ENCODE data around the gene PLXNC1. TPM values are rescaled to one million over a fixed set of nuclear protein-coding genes. Genes with fewer than 3 reads are reported as not detected.

The PLXNC1 gene
- total RNA-seq, 4 donors from 2014 or later = 4.8 to 6.8 (median 6.2) TPM

- ATAC-seq = no peak
- WGBS, 2 donors (ENCODE audit: low coverage in 1 of 2) = 90 to 95% methylated on average over 4 to 6 of the region's 7 CpGs
Observed at GRCh38 chr12:94280063-94280462, 131.7 kb downstream of the PLXNC1 start.

GRCh38 chr12:94282675-94283074 lies 134.3 kb downstream of the PLXNC1 start:
- Histone ChIP-seq H3K36me3 (peaks cover 0 to 15% of the 10 kb centered on the region in 2 donors), H3K27me3 (no peaks in the 10 kb centered on the region), H3K27ac (no peak overlapping the region), H3K9me3 (no peaks in the 10 kb centered on the region), H3K4me1 (peaks cover 0 to 8% (median 0%) of the 10 kb centered on the region in 3 donors), H3K4me3 (no peak overlapping the region)
- no peak for ATAC-seq
- whole genome bisulfite sequencing, 2 donors (ENCODE audit: low coverage in 1 of 2) = 88% methylated on average over 4 of the region's 7 CpGs; no CpG with 5 or more reads in 1 of the 2 donors
- TF ChIP-seq EP300 (IDR thresholded peaks at IDR 0.05) = no peak
- no peak for TF ChIP-seq POLR2AphosphoS5 (IDR thresholded peaks at IDR 0.05)
- TF ChIP-seq POLR2A (IDR thresholded peaks at IDR 0.05) = no peak

More at GRCh38 chr12:94280063-94280462, 131.7 kb downstream of the PLXNC1 start:
- H3K9me3 ChIP-seq = no peaks in the 10 kb centered on the region
- peaks cover 0 to 15% of the 10 kb centered on the region in 2 donors for H3K36me3 ChIP-seq
- H3K27me3 ChIP-seq = no peaks in the 10 kb centered on the region
- no peaks in the 10 kb centered on the region for H3K4me1 ChIP-seq
- H3K27ac ChIP-seq = no peak overlapping the region
- no peak for TF ChIP-seq CTCF (IDR thresholded peaks at IDR 0.05)
- TF ChIP-seq EP300 (IDR thresholded peaks at IDR 0.05) = no peak
- TF ChIP-seq POLR2AphosphoS5 (IDR thresholded peaks at IDR 0.05) = no peak
- no peak for TF ChIP-seq POLR2A (IDR thresholded peaks at IDR 0.05)
- H3K4me3 ChIP-seq = no peak overlapping the region

GRCh38 chr12:94284046-94284445 lies 135.7 kb downstream of the PLXNC1 start:
- Histone ChIP-seq H3K27ac (no peak overlapping the region), H3K36me3 (peaks cover 0 to 15% of the 10 kb centered on the region in 2 donors), H3K4me1 (peaks cover 0 to 13% (median 0%) of the 10 kb centered on the region in 3 donors), H3K4me3 (no peak overlapping the region), H3K27me3 (no peaks in the 10 kb centered on the region), H3K9me3 (no peaks in the 10 kb centered on the region)
- TF ChIP-seq CTCF (IDR thresholded peaks at IDR 0.05) (no peak), EP300 (IDR thresholded peaks at IDR 0.05) (no peak), POLR2AphosphoS5 (IDR thresholded peaks at IDR 0.05) (no peak), POLR2A (IDR thresholded peaks at IDR 0.05) (no peak)
- WGBS, 2 donors (ENCODE audit: low coverage in 1 of 2) = 100% methylated on average over 1 of the region's 1 CpG; no CpG with 5 or more reads in 1 of the 2 donors
- ATAC-seq = no peak

GRCh38 chr12:94284859-94285258 lies 136.5 kb downstream of the PLXNC1 start:
- peaks cover 0 to 21% (median 4%) of the 10 kb centered on the region in 3 donors for H3K4me1 ChIP-seq
- H3K36me3 ChIP-seq = peaks cover 0 to 9% of the 10 kb centered on the region in 2 donors
- no peak overlapping the region for H3K4me3 ChIP-seq
- no peak overlapping the region for H3K27ac ChIP-seq
- no peaks in the 10 kb centered on the region for H3K27me3 ChIP-seq
- H3K9me3 ChIP-seq = no peaks in the 10 kb centered on the region
- WGBS, 2 donors (ENCODE audit: low coverage in 1 of 2) = 72 to 86% methylated on average over 1 to 2 of the region's 2 CpGs
- no peak for TF ChIP-seq POLR2A (IDR thresholded peaks at IDR 0.05)
- TF ChIP-seq POLR2AphosphoS5 (IDR thresholded peaks at IDR 0.05) = no peak
- no peak for TF ChIP-seq CTCF (IDR thresholded peaks at IDR 0.05)
- no peak for TF ChIP-seq EP300 (IDR thresholded peaks at IDR 0.05)
- no peak for ATAC-seq

DNA sequence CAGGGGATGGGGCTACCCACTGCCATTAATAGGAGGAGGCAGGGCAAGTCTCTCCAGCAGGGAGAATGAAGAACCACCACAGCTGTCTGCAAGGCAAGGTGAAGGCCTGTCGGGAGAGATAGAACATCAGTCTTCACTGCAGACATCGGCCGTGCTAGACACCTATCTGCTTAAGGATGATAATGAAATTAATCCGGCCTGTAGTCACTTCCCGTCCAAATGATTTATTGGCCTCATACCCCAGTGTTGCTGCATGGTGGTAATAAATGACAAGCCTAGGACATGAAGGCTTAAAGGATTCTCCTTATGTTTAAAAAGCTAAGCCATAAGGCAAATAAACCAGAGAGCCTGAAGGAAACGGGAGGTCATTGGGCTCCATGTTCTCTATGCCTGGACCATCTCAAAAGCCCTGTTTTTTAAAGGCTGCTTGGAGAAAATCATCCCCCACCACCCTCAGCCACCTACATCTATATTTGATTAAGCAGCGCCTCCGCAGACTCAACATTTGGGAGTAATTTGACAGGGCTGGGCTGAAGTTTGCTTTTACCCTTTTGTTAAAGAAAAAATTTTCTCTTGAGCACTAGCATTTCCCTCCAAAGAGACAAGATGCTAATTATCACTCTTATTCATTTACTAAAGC lies 137.7 kb downstream of the PLXNC1 start:
- no peaks in the 10 kb centered on the region for H3K27me3 ChIP-seq
- ATAC-seq = no peak
- WGBS, 2 donors (ENCODE audit: low coverage in 1 of 2) = 51 to 81% methylated on average over 5 to 7 of the region's 8 CpGs
- peaks cover 0 to 31% (median 7%) of the 10 kb centered on the region in 3 donors for H3K4me1 ChIP-seq
- no peak for TF ChIP-seq POLR2AphosphoS5 (IDR thresholded peaks at IDR 0.05)
- no peak for TF ChIP-seq CTCF (IDR thresholded peaks at IDR 0.05)
- TF ChIP-seq POLR2A (IDR thresholded peaks at IDR 0.05) = no peak
- TF ChIP-seq EP300 (IDR thresholded peaks at IDR 0.05) = no peak
- no peak overlapping the region for H3K27ac ChIP-seq
- no peaks in the 10 kb centered on the region for H3K9me3 ChIP-seq
- H3K4me3 ChIP-seq = no peak overlapping the region
- H3K36me3 ChIP-seq = no peaks in the 10 kb centered on the region
